GM18858 (cell line): Measurements from ENCODE around the gene CFAP65.

Experiments
- ATAC-seq: cut with Tn5 transposase; IDR thresholded peaks from one replicate; pipeline ENCODE4 v1.9.1; 2021; ENCODE audit not compliant: unreplicated experiment

The CFAP65 gene, protein sequence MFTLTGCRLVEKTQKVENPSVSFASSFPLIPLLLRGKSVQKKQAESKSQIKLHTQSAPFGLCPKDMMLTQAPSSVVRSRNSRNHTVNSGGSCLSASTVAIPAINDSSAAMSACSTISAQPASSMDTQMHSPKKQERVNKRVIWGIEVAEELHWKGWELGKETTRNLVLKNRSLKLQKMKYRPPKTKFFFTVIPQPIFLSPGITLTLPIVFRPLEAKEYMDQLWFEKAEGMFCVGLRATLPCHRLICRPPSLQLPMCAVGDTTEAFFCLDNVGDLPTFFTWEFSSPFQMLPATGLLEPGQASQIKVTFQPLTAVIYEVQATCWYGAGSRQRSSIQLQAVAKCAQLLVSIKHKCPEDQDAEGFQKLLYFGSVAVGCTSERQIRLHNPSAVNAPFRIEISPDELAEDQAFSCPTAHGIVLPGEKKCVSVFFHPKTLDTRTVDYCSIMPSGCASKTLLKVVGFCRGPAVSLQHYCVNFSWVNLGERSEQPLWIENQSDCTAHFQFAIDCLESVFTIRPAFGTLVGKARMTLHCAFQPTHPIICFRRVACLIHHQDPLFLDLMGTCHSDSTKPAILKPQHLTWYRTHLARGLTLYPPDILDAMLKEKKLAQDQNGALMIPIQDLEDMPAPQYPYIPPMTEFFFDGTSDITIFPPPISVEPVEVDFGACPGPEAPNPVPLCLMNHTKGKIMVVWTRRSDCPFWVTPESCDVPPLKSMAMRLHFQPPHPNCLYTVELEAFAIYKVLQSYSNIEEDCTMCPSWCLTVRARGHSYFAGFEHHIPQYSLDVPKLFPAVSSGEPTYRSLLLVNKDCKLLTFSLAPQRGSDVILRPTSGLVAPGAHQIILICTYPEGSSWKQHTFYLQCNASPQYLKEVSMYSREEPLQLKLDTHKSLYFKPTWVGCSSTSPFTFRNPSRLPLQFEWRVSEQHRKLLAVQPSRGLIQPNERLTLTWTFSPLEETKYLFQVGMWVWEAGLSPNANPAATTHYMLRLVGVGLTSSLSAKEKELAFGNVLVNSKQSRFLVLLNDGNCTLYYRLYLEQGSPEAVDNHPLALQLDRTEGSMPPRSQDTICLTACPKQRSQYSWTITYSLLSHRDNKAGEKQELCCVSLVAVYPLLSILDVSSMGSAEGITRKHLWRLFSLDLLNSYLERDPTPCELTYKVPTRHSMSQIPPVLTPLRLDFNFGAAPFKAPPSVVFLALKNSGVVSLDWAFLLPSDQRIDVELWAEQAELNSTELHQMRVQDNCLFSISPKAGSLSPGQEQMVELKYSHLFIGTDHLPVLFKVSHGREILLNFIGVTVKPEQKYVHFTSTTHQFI (N-terminal part only)

DNA sequence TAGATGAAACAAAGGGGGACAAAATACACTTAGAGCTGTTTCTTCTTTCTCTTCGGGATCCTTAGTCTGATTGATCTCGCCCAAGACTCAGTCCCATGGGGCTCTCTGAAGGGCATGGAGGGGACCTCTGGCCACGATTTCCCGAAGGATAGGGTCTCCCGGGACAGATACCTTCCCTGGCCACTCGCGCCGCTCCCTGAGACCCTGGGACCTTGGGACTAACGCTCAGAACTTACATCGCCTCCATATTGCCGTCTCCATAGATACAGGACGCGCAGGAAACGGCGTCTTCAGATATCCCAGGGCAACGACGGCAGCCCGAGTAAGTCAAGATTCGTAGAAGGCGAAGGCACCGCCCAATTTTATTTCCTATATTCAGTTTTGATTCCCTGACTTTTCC lies at the start of gene CFAP65:
Gene CFAP65 (minus strand): TSS at position 265 of the 400 bp plus-strand sequence. CDS start 2,468 bp downstream, outside the sequence.
- no peak for ATAC-seq

DNA sequence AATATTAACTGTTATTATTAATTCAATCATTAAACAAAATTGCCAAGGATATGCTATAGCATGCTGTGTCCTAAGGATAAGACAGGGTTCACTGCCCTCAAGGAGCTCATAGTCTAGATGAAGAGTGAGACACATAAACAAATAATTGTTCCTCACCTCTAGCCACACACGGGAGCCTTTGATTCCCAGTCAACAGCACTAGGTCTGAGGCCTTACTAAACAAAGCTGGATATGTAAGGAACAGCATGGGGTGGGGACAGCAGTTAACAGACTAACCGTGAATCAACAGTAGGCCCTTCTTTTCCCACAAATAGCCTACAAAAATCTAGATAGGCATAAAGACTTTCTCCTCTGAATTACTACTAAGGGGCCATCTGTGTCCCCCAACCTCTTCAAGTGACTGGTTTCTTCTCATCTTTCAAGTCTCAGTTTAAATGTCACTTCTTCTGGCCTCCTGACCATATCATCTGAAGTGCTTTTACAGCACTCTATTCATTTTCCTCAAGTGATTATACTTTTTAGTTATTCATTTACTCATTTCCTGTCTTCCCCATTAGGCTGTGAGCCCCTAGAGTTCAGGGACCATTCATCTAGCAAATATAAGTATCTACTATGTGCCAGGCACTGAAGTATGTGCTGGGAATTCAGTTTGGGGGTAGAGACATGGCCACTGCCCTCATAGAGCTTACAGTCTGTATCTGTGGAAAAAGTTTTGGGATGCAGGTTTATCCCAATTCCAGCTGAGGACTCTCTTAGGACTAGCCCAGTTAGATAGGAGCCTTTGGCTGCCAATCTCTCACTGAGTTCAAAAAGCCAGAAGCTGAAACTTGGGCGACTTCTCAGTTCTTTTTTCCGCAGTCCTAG lies 49.4 kb upstream of the CFAP65 start:
- no peak for ATAC-seq

DNA sequence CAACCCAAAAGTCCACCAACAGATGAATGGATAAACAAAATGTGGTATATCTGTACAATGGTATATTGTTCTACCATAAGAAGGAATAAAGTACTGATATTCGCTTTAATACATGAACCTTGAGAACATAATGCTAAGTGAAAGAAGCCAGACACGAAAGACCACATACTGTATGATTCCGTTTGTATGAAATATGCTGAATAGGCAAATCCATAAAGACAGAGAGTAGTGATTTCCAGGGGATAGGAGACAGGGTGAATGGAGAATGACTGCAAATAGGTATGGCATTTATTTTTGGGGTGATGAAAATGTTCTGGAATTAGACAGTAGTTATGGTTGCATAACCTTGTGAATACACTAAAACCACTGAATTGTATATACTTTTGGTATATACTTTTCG lies 48.0 kb upstream of the CFAP65 start:
- ATAC-seq, result no peak

DNA sequence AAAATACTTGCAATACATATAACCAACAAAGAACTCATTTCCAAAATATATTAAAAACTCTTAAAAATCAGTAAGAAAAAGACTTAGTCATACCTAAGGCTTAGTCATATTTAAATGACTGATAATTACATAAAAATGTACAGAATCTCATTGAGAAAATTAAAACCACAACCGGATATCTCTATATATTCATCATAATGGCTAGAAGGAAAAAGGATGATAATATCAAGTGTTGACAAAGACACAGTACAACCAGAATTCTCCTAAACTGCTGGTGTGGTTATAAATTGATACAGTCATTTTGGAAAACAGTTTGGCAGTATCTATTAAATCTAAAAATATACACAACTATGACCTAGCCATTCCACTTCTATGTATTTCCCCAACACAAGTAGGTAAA lies 46.5 kb upstream of the CFAP65 start:
- ATAC-seq, result no peak

DNA sequence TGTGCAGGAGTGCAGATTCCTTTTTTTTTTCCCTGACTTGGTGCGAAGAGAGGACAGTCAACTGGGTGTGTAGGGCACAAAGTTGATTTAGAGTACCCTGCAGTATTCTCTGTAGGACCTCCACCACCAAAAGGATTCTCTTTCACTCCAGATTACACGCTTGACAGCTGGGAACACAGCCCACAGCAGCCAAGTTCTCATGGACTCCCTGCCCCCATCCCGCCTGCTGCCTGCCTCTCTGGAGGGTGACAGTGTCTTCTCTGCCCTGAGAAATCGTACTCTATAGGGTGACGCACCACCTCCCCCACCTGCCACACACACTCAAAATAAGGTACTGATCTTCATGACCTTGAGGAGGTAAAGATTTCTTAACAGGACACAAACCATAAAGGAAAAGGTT lies 46.0 kb upstream of the CFAP65 start:
- no peak for ATAC-seq

DNA sequence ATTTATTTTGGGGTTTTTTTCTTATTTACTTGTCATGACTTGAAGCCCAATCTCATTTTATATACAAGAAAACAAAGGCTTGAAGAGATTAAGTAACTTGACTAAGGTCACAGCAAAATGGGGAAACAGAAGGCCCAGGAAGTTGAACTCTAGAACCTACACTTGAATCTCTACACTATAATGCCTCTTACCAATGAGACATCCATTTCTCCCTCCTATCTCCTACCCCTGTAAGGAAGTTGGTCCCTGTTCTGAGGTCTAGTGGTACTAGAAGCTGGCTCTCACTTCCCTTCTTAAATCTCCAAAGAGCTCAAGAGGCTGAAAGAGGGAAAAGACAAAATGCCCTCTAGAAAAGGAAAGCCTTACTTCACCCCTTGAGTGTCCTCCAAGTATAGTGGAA lies 44.9 kb upstream of the CFAP65 start:
- no peak for ATAC-seq

DNA sequence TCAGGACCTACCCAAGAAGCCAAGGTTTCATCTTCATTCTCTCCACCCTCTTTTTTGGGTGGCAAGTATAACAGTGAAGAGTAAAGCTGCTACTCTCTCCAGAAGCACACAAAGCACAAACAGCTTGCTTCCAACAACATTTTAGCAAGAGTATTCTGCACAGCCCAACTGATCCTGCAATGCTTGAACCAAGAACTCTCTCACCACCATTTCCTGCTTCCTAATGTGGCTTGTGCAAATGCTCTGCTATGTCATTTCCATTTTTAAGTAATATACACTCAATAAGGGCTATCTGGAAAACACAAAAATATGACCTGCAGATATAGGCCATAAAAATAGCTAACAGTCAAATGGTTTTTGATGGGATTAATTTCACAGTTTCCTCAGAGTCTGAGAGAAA lies 43.5 kb upstream of the CFAP65 start:
- ATAC-seq, result no peak

DNA sequence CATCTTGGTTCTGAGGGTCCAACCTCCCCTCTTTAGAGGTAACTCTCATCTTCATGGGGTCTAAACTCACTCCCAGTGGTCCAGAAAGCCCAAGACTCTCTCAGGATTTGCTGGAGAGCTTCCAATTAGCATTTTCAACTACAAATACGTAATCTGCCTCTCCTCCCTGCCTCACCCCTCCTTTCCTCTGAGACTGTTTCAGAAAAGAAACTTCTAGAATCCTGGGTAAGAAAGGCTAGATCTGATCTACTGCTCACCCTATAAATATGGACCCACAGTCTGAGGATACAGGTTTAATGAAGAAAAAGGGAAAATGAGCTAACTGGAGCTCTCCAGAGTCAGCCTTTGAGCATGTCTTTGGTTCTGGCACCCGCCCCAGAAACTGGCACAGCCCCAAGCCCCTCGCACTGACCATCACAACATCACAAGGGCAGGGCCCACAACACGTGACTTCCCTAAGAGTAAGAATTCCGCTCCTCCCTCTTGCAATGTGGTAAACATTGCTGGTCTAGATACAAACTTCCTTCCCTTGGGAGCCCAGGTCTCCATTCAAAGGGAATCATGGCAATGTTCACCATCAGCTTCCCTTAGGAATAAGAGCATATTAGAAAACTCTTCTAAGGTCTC lies 41.1 kb upstream of the CFAP65 start:
- ATAC-seq, result no peak

DNA sequence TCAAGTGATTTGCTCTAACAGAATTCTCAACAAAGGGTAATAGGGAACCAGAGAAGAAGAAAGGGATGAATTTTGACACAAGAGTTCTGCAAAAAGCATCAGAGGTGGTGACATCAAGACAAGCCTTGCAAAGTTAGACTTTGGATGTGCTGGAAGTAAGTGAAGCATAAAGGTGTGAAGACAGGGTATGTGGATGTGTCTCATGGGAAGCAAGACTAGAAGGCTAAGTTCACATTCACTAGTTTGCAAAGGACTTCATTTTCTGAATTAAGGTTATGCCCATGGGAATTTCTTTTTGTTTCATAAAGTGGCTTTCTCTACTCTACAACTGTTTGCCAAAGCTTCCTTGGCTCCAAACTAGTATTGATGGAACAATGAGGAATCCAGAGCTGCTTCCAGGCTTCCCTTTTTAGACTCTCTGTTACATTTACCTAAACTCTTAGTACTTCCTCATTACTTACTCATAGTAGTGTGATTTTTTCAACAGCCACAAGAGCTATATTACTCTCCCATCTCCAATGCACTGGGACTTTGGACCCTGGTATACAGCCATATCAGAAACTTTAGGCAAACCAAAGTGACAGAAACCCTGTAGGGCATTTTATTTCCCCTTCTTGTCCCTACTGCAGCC lies 40.5 kb upstream of the CFAP65 start:
- no peak for ATAC-seq

DNA sequence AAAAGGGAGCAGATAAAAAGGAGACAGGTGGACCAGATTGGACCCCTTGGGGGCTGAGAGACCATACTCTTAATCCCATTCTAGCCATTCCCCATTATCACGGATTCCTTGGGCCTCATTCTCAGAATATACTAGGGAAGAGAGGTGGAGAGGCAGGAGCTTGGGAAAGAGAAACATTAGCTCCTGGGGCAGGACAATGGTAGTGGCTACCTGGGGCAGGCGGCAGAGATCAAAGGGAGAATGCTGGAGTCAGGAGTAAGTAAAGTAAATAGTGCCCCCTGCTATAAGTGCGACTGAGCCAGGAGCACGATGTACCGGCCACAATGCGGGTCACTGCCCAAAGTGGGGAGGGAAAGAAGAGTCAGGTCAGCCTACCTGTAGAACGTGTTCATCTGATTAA lies 39.8 kb upstream of the CFAP65 start:
- no peak for ATAC-seq

DNA sequence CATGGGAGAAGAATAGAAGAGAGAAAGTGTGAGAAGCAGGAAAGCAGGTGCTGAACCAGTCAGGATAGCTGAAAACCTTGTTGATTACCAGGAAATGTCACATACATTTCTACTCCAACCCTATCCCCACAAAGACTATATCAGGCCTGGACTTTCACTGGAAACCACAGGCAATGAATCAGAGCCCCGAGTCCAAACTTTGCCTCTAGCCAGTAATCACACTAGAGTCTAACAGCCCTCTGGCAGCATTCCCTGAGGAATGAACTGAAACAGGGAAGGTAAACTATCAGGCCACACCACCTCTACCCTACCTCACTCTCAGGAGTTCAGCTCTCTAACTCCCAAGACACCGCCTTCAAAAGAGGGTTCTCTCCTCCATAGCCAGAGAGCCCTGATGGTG lies 38.1 kb upstream of the CFAP65 start:
- no peak for ATAC-seq

DNA sequence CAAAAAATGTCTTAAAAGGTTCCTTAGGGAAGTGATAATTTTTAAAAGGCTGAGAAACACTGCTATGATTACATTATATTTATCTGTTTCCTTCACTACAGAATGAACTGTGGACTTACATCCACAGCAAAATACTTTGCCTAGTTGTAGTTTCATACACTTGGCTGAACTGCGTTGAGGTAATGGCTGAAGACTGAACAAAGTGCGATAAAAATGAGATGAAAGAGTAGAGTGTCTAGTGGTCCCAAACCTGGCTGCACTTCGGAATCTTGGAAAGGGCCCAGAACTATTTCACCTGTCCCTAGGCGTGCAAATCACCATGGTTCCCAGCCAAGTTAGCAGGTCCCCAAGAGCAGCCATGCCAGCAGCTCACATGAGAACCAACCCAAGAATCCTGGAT lies 37.6 kb upstream of the CFAP65 start:
- ATAC-seq, result no peak

DNA sequence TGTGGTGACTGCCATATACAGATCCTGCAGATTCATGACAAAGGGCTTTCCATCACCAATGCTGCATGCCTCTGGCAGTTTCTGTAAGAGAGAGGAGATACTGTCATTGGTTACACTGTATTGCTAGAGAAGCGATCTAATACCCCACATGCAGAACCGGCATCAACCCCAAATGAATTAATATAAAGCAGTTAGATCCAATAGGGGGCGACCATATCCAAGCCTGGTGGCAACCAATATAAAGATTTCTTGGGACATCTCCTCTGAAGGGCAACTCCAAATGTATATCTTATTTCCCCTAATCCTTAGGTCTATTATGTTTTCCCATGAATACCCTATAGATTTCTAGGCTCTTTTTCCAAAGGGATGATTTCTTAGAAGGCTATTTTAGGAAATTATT lies 36.8 kb upstream of the CFAP65 start:
- no peak for ATAC-seq

DNA sequence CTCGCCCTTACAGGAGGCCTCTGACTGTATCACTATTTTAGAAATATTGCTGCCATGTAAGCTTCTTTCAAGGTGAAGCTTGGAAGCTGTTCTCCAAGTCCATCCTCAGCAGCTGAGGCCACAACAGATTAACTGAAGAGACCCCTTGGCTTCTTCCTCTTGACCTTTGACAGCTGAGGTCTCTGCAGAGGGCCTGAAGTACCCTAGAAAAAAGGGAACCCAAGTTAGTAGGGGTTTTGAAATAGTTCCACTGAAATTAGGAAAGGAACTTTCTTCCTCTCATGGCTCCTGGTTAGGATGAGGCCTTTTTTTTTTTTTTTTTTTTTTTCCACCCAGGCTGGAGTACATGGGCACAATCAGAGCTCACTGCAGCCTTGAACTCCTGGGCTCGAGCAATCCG lies 34.9 kb upstream of the CFAP65 start:
- no peak for ATAC-seq

DNA sequence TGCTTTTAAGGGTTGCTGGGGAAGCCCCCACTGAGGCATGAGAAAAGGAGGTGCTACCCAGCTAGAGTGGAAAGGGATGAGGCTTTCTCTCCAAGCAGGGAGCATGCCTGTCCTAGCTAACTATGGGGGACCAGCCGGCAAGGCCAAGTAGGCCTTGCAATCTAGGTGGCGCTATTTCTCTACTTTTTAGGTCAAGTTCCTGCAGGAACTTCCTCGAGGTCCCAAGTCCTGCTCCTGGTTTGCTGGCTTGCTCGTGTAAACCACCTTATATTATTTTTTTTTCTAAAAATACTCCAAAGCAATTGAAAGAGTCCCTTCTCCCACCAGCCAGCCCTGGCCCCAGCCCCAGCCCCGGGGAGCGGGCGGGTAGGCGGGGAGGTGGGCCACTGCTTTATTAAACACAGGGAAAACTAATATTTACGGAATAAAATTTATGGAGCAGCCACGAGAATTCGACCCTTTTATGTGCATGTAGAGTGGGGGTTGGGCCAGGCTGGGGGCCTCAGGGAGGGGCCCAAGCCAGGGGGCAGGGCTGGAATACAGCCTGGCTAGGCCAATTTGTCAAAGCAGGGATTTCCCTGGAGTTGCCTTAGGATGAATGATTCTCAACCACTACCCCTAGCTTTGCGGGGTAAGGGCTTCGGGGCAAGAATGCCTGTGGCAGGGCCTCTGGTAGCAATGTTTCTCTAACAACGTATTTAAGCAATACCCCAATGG lies 32.3 kb upstream of the CFAP65 start:
- ATAC-seq, result no peak

DNA sequence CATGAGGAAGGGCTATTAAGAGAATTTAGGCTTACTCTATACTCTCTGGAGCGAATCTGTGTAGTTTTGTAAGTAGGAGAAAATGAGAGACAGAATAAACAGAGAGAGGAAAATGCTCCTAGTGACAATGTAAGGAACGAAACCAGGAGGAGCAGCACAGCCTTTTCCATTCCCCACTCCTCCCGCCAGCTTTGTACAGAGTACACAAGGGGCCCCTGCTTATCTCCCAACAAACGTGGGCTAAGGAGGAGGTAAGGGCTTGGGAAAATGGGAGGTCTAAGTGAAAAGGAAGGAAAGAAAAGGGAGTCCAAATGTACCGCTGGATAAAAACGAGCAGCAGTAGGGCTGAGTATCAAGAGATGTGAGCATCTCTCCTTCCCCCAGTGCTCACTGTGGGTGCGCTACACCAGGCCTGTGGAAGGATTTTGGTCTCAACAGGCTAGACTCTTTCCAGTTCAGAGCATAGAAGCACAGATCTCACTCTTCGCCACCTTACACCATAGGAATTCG lies 31.5 kb upstream of the CFAP65 start:
- no peak for ATAC-seq

DNA sequence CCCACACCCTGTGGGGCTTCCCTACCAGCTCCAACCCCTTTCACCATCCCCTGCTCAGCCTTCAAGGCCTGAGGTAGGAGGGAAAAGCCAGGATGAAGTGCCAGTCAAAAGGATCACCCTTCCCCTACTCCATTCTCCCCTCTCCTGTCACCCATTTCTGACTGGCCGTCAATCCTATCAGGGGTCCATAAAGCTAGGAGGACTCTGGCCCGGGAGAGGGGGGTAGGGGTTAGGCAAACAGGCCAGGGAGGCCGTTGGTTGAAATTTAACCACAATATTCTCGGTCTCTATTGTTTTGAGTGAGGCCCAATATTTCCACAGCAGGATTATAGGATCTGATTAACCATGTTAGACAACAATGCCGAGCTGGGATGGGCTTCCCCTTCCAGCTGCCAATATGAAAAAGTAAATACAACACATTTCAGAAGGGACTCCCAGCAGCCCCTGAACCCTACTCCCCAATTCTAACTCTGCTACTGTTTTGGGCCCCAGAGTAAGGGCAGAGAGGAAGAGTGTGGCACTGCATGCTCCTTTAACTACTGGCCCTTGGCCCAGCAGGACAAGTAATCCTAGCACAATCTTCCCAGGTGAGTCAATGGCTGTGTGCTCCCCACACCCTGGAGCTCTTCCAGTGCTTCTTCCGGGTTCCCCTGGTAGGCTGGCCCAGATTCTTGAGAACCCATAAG lies 30.0 kb upstream of the CFAP65 start:
- ATAC-seq, result no peak

DNA sequence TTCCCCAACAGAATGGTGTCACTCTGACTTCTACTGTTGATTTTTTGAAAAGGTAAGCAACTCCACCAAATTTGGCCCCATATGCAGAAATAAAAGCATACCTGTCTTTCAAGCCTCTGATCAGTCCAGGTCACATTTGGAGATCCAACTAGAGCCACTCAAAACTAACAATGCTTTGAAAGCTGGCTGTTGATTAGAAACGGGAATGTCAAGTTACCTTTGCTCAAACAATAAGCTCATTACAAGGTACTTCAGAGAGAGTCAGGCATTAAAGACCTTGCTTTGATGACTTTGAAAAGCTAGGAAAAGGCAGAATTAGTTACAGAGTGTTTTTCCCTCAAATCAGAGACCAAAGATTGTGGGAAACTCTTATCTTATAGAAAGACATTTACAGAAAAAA lies 24.2 kb upstream of the CFAP65 start:
- ATAC-seq, result no peak
